Islet of Langerhans (tissue), 1 donor: Measurements from ENCODE around the gene MACROD2.

Source experiments
- FAIRE-seq: peaks from one replicate; lab custom pipeline; 2011; peaks lifted over from hg19 to GRCh38; lab: Jason Lieb, UNC

Gene MACROD2

DNA sequence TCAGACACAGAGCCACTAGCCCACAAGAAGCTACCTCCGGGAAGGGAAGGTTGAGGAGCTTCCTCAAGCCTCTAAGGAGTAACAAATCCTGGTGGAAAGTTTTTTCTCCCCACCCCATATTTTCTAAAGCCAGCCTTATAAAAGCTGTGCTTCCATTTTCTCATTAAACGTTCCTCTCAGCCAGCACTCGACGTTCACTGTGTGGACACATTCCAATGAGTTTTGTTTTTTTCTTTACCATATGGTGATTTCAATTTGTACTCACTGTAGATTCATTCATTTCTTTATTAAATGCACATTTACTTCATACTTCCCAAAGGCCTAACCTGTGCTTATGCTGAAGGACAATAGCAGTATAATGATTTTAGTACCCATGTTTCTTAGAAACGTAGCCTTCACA, 536.5 kb downstream of the MACROD2 start:
- FAIRE-seq: no peak

DNA sequence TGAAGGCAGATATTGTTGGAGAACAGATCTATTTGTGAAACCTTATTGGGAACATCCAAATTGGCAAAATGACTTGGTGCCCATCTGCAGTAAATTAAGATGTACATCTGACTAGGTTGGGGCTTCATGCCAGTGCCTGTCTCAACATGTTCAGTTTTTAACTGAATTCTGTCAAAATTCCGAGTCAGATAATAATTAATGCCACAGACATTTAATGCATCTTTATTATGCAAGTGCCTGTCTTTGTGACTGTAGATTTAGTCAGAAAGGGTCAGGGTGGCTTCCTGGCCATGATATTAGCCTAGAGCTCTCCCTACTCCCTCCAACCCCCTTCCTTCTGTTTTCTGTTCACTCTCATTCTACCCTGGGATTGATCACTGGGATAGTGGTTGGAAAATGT, 541.4 kb downstream of the MACROD2 start:
- no peak for FAIRE-seq

DNA sequence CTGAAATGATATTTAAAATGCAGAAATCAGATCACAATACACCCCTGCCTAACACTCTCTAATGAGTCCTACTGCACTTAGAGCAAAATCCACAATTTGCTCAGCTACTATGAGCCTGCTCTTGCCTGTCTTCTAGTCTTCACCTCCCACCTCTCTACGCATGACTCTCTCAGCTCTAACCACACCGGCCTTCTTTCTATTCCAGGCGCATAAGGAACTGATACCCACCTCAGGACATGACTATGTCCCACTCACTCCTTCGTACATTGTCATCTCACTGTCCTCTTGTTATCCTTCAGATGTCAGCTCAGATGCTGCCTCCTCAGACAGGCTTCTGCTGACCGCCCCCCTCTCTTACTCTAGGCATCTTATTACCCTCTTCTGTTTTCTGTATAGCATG, 543.1 kb downstream of the MACROD2 start:
- FAIRE-seq: no peak

DNA sequence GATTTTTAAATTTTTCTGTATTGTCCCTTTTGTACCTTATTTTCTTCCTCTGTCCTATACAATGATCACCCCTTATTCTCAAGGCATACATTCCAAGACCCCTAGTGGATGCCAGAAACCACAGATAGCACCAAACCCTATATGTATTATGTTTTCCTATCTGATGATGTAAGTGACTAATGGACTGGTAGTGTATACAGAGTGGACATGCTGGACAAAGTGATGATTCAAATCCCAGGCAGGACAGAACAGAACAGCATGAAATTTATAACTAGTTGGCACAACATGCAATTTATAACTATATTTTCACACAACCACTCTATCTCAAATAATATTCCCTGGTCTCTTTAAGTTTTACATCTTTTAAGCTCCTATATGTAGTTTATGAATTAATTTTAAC, 547.7 kb downstream of the MACROD2 start:
- FAIRE-seq: no peak

DNA sequence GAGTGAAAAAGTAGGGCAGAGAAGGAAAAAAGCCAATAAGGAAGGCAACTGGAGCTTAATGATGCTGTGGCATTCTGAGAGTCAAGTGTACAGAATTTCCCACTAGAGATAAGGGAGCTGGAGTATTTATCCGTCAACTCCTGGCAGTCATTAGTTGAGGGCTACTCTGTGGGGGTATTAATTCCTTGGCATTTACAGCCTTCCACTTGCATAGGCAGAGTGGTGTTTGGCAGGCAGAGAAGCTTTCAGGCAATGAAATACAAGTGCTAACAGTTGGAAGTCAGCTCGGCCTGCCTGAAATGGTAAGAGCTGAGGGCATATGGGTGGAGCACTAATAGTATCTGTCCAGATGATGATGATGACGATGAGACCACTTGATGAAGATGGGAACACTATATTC, 549.4 kb downstream of the MACROD2 start:
- FAIRE-seq: no peak

DNA sequence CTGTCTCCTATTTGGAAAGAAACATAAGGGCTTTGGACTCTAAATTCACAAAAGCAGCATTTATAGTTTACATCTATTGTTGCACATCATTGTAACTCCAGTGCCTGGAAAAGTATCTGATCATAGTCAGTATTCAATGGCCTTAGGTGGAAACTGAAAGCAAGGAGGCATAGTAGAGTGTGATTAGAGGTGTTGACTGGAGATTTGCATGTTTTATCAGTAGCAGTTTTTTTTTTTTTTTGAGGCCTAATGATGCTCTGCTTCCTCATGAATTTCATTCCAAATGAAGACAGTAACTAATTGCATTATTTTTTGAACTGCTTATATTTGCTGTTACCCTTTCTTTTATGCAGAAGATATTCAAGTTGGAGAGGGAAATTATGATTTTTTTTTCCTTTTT, 555.3 kb downstream of the MACROD2 start:
- FAIRE-seq: no peak

DNA sequence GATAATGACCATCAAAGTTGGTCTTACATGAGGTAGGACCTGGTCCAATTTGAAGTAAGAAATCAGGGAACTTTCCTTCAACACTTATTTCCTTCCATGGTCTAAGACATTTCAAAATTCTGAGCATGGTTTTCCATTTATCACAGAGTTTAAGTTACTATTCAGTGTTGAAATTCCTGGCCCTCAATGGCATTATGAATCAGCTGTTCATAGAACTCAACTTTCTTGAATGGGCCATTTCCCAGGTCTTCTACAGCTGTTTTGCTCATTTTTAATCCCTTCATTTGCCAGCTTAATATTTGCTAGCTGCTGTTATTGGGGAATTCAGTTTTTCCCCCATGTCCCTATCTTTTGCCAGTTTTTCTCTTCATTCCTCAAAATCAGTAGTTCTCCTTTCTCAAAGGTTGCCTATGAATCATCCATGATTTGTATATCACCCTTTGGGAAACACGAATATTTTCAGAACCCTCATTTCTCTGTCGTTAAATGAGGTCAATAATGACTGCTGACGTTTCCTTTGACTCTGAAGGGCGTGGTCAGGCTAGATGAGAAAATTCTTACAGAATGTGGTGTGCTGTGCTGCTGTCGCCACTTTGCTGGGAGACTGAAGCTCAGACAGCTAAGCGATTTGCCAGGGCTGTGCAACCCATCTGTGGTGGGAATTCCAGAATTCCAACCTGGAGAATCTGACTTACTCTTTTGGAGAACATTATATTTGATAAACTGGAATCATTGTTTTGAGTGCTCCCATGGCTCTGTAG, 558.6 kb downstream of the MACROD2 start:
- no peak for FAIRE-seq

DNA sequence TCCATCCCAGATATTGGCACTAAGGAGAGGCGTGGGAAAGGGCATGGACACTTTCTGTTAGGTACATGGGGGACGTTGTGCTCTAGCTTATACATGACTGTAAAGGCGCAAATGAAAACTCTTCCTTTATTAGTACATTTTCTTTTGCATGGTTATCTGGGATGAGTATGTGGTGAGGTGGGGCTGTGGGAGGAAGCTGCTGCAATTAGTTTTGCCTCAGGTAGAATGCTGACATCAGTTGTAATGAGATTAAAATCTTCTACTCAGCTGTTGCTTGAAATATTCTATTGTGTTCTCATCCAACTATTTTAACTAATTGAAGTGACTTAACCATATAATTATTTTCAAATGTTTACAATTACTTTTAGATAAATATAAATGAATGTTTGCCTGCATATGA, 560.4 kb downstream of the MACROD2 start:
- no peak for FAIRE-seq

DNA sequence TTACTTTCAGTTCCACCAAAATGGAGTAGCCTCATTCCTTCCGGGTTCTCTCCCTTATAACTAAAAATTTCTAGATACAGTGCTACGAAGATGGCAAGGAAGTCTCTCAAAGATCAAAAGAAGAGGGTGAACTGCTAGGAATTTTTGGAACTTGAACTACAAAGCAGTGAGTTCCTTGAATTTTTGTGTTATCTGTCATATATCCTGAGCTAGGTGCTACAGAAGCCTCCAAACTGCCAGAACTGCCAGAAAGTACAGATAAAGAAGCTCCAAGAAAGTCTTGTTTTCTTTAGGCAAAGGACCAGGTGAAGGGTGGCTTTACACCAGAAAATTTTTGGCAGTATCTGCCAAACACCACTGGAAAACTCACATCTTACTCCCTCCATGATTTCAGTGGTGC, 560.9 kb downstream of the MACROD2 start:
- FAIRE-seq: no peak

DNA sequence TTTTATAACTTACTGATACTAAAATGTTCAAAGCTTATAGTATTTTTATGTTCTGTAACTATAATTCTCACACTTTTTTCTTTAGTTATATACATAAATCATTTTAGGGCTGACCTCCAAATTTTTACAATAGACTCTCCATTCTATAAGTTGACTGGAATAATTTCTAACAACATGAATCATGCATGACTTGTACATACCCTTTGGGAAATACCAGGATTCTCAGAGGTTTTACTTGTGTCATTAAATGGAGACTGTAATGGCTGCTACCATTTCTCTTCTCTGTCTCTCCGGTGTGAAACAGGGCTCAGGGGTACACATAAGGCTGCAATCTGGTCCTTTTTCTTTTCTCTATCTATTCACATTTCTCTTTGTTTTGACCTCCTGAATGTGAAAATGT, 564.3 kb downstream of the MACROD2 start:
- no peak for FAIRE-seq

DNA sequence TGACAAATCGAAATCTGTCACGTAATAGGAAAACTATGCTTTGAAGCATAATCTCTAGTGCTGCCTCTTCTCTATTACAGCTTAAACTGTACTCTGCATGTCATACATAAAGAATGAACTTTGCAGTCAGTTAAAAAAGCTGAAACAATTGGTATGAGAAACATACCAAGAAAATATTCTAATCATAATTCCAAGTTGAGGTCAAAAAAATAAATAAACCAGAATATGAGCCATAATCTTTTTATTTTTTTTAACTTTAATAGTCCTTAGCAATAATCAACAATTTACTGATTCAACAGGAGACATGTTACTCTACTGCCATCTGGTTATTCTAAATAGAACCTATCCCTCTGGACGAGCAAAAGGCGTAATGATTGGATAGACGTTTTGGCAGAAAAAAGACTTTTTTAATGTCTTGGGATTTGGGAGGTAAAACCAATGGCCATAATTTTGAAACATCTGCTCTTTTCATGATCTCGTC, 566.5 kb downstream of the MACROD2 start:
- FAIRE-seq: peak; percentile 13

DNA sequence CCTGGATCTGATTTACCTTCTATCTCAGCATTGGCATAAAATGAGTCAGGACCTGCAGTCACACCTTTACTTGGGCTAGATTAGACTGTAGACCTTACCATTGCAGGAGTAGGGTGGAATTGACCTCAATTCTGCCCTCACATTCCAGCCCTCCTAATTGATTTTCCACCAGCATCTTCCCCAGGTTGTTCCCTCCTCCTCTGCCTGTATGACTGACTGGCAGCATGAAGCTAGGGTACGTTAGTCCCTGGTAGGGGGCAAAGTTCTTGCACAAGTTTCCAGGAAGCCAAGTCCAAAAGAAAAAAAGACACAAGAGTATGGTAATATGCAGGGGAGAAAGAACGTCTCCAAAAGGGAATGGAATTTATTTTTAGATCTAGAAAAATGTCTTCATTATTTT, 567.7 kb downstream of the MACROD2 start:
- no peak for FAIRE-seq

DNA sequence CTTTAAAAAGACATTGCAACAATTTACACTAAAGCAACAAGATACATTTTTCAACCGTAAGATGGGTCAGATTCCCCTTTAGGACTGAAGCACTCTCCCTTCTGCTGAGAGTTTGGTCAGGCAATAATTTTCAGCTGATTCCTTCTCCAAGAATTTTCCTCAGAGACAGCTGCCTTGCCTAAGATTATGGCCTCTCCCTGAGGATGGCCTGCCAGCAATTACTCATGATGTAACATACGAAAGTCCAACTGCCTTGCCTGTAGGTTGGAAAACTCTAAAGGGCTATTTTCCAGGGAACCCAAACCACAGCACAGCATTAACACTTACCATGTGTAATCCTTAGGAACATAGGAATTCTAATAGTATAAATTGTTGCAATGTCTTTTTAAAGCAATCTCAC, 571.2 kb downstream of the MACROD2 start:
- FAIRE-seq: no peak

DNA sequence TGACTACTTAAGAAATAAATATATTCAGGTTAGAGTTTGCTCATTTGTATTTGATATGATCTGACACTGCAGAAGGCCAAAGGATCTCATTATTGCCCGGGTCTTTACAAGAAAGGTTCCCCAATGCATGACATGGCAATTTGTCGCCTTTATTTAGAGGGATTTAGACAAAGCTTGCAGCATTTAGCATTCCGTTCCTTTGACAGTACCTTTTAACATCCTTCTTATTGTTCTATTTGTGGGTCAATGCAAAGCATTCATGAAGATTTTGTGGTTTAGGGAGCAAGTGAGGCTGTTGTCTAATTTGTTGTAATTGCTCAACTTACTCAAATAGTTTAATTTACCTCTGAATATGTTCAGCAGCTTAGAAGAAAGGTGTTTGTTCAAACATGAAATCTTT, 572.9 kb downstream of the MACROD2 start:
- no peak for FAIRE-seq

DNA sequence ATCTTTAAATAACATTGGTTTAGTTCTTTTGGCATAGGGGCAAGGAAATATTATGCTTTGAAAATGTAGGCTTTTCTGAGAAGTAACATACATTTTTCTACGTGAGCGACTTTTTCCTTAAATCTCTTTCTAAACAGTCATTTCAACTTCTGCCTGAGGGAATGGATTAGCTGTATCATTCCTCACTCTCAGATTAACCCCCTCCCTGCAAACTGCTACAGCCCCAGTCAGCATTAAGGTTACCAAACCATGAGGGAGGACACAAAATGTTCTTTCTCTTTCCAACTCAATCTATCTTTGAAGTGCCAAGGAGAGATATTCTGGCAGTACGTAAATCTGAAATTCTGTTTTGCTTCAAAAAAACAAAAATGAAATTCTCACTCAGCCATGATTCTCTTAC, 573.4 kb downstream of the MACROD2 start:
- FAIRE-seq: no peak

DNA sequence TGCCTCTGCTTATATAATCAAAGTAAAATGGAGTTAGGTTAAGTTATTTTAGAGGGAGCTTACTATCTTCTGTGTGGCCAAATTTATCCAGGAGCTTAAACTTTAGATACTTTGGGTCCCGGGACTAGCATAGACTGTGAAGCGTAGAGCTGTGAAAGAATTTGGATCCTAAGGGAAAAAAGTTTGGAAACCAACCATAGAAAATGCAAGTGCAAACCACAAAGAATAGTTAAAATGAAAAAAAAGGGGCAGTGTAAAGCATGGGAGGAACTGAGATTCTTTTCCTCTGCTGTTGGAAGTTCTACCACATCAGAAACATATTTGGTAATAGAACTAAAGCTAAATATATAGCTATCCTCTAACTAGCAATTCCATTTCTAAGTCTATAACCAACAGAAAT, 574.3 kb downstream of the MACROD2 start:
- FAIRE-seq: no peak

DNA sequence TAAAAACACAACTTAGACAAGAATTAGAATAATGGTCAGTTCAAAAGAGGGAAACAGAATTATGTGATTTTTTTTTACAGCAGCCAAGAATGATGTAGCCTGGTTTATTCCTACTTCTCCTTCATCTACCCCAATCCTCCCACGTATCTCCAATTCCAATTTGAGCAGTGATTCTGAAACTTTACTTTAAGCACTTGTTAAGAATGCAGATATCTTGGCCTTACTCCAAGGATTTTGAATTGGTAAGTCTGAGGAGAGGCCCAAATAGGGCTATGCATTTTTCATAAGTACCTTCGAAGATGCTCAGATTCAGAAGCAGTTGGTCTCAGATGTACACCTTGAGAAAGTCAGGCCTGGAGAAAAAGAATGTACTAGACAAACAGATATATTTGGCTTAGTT, 575.5 kb downstream of the MACROD2 start:
- no peak for FAIRE-seq

DNA sequence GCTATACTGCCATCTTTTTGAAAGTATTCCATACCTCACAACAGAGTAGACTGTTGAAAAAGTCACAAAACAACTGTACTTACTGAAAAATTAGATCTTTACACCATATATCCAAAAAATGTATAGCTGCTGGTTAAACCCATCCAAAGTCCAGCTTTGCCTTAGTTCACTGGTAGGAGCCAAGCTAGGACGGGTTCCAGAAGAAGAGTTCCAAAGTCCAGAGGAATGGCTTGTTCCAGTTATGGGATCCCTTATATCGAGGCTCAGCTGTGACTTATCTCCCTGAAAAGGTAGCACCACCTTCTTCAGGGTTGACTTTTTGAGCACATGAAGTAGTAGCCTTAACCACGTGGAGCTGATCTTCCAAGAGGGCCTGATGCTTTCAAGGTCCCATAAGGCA, 578.4 kb downstream of the MACROD2 start:
- no peak for FAIRE-seq

DNA sequence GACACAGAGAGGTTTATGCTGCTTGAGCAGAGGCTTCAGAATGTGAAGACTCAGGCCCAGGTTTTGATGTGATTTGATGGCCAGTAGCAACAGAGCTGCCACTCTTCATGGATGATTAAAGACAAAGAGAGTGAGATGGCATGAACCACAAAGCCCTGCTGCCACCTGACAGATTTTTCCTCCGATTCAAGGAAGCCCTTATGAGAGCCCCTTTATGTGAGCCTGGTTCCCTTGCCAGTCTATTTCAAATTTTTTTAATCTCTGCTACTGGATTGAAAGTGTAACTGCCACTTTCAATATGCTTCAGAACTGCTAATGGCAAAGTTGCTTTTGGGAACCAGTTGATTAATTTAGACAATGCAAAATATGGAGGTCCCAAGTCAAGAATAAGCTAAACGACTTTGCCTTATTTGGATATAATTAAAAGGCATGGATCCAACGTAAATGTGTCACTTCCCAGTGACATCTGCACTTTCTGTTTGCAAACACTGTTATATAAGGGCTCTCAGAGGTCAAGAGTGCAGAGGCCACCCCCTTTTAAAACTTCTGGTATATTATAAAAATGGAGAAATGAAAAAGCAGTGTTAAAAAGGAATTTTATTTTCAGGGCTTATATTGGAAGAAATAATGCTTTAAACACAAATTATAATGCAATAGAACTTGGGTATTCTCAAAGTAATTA, 581.0 kb downstream of the MACROD2 start:
- no peak for FAIRE-seq

DNA sequence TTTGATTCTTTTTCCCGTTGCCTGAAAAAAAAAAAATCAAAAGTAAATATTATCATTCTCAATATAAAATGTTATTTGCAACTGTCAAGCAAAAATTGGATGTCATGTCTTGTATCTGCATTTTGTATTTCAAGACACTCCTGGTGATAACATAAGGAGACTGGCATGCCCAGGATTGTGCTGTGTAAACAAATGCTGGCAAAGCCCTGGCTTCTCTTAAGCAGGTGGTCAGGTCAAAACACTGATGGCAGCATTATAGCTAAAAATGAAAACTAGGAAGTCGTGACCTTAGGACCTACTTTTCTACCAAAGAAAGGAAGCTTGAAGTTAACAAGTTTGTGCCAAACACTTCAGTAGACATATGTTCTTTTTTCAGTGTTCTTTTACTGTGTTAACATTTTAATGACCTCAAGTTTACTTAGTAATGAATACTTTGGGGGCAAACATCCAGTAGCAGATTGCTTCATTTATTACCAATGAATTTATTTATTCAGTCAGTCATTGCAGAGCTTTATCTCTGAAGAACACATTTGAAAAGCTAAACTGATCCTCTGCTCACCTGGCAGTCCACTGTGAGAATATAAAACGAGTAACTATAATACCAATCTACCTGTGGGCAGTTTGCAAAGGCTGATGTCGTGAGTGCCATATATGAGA, 585.2 kb downstream of the MACROD2 start:
- peak; percentile 76 for FAIRE-seq

DNA sequence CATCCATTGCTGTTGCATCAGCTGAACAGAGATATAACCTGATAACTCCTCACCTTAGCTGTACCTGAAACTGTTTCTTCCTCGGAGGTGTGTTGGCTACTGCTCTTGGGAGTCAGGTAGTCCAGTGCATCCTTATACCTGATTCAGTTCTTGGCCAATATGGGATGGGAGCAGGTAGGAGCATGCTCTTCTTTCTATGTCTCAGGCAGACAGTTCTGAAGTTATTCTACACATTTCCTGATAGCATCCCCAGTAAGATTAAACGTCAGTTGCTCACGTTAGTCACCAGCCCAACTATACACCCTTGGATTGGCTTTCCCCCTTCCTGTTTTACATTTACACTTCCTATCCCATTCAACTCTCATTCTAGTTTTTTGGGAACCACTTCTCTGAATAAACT, 586.4 kb downstream of the MACROD2 start:
- no peak for FAIRE-seq

DNA sequence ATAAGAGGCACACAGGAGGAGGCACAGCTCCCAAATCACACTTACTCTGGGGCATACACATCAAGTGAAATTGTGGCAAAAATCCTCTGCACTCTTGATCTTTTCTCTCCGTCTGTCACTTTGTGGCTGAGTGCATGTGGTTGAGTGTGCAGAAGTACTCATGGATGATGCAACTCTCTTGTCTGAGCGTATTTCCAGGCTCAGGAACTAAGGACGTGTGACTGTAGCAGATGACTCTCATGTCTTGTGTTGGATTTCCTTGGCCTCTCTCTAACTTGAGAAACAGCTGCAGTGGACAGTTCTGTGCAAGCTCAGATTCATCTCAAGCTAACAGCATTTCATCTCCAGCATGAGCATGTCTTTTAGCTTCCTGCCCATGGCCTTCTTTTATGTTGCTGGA, 587.5 kb downstream of the MACROD2 start:
- FAIRE-seq: no peak

DNA sequence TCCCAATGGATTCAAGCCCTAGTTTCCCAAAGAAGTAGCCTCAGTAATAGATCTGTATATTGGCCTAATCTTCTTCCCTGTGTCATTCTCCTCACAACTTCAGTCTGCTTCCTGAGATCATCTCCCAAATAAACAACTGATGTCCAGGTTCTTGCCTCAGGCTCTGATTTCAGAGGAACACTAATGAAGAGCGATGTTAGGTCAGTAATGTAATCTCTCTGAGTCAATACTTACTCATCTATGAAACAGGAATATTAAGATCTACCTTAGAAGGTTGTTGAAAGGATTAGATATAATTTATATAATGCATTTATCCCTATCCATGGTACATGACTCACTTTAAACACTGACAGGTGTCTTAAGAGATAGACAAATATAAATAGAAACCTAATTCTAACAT, 588.1 kb downstream of the MACROD2 start:
- no peak for FAIRE-seq

DNA sequence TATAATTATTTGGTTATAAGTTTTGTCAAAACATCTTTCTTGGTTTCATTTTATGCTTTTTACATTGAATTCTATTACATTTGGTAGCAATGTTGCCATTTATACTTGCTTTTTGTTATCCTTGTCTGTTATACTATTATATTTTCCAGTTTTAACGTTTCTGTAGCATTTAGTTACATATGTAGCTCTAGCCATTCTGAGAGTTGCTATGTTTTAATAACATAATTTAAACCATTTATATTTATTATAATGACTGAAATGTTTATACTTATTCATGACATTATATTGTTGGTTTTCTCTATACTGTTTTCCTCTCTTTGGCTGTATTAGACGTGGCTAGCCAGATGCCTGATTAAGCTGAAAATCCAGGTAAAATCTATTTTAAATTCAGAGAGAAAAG, 594.1 kb downstream of the MACROD2 start:
- peak; percentile 33 for FAIRE-seq
